HG03521 (cell line): ENCODE data around the gene KCTD8.
"Not testable (repeated sequence)": the region's sequence is repeated elsewhere in the genome, so short reads cannot be mapped to it uniquely, and the experiment has no call there.

Source experiments
- ATAC-seq: cut with Tn5 transposase; IDR thresholded peaks from one replicate; pipeline ENCODE4 v1.9.1; 2021; ENCODE audit warnings: mild to moderate bottlenecking, moderate library complexity; ENCODE audit not compliant: unreplicated experiment

The KCTD8 gene

DNA sequence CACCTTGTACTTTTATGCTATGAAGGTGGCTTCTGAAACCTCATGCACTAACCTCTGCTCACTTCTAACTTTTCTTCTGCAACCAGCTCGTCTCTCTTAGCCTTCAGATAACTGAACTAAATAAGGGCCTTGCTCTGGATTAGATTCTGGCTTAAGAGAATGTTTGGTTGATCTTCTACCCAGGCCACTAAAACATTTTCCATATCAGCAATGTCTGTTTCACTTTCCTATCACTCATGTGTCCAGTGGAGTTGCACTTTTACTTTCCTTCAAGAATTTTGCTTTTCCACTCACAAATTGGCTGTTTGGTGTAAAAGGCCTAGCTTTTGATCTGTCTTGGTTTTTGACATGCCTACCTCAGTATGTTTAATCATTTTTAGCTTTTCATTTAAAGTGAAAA is 105.8 kb downstream of the KCTD8 start:
- no peak for ATAC-seq

DNA sequence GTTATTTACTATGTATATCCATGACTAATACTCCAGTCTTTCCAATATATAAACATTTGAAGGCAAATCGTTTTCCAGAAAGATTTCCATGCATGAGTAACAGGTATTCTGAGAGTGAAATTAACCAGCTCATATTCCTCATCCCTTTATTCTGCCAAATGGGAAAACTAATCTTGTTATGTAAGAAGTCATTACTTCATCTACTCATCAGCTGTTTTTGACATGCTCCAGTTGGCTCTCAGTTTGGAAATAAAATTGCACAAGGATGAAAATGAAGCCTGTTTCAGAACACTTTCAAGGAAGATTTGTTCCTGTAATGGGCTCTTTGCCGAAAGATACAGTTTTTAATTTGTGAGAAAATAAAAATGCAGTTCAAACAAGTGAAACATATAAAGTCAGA is 121.9 kb downstream of the KCTD8 start:
- no peak for ATAC-seq

DNA sequence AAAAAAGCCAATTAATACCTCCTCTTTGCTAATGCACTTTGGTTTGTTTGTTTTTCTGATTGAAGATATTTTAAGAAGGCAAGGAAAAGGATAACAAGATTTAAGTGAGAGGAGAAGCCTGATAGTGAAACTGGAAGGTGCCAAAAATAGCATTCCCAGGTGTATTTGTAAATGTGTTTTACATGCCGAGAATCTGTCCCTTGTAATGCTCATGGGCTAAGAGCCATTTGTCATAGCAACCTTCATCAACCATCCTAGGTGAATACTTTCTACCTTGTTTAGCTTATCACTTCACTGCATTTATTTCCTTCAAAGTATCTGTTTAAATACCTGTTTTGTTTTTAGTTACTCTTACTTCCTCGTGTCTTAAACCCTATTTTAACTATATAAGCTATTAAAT is 127.8 kb downstream of the KCTD8 start:
- ATAC-seq, result no peak

DNA sequence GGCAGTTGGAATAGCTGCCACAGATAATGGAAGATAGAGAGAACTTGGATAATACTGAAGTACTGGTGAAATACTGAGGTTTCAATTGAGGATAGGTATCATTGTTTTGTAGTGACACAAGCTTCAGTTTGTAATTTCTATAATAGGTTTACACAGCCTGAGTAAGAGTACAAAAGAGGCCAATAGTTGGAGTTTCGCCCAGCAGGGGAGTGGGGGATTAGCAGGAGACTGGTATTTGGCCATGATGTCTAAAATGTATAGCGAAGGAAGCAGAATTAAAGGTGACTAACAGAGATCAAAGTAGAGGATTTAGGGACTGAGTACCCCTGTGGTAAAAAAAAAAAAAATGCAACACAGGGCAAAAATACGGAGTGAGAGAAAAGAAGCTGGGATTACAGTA is 129.5 kb downstream of the KCTD8 start:
- ATAC-seq, result no peak

DNA sequence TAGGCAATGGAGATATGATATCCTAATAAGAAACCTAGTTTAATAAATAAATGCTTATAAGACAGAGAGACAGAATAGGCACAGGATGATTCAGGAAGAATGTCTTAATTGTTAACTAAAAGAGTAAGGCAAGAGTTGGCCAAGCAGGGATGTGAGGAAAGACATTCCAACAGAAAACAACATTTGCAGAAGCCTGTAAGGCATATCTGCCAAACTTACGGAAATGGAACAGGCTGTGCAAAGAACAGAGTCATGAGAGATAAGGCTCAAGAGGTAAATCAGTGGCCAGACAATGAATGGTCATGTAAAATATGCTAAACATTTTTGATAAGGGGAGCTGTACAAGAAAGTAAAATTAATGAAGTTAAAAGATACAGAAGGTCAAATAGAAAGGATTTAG is 134.9 kb downstream of the KCTD8 start:
- ATAC-seq, result no peak

DNA sequence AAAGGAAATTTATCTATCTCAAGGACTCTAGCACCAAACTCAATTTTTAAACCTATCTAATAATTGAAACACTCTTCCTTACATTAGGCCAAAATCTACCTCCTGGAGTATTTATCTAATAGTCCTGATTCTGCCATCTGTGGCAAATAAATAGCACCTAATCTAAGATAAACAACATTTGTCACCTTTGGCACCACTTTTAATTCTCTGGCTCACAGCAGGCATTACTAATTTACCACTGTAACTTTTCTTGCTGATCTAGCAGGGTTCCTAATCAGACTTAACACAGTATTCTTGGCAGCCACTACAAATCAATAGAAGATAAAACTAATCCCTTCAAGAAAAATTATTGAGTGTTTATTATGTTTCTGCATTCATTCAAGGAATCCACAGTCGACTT is 161.1 kb downstream of the KCTD8 start:
- ATAC-seq, result no peak

DNA sequence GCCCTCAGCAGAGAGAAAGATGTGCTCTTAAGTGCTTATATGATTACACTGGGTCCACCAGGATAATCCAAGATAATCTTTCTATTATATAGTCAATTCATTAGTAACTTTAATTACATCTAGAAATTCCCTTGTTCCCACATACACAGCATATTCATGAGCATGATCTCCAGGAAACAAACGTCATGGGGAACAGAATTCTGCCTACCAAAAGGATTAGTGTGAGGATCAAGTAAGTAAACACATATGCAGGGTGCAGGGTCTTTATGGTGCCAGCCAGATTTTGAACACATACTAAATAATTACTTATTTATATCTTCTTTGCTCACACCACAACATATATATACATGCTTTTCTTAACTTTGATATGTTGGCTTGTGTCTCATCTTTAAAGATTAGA is 169.1 kb downstream of the KCTD8 start:
- ATAC-seq, result no peak

DNA sequence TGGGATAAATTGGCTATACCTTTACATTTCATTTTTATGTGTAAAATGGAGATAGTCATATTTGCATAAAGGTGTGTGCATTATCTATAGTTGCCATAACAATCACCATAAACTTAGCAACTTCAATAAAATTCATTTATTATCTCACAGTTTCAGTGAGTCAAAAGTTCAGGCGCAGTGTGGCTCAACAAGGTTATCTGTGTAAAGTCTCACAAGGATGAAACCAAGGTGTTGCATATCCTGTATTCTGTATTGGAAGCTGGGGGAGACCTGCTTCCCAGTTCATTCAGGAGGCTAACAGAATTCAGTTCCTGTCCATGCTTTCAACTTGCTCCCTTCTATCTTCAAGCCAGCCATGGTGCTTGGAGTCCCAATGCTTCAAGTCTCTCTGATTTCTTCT is 169.5 kb downstream of the KCTD8 start:
- ATAC-seq, result no peak

DNA sequence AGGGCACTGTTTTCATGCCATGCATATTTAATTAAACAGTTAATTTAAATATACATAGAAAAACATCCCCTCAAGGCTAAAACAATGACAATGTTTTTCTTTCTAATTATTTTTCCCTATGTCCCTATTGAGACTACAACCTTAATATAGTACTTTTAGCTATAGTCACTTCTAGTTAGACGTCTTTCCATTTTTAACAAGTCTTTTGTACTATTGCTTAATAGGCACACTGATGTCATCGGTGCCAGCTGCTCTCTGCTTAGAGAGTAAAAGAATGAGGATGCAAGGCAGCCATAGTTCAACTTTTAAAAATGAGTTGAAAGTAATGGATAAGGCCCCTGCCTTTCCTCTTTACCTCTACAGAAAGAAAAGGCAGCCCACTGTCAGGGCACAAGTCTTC is 191.1 kb downstream of the KCTD8 start:
- no peak for ATAC-seq

DNA sequence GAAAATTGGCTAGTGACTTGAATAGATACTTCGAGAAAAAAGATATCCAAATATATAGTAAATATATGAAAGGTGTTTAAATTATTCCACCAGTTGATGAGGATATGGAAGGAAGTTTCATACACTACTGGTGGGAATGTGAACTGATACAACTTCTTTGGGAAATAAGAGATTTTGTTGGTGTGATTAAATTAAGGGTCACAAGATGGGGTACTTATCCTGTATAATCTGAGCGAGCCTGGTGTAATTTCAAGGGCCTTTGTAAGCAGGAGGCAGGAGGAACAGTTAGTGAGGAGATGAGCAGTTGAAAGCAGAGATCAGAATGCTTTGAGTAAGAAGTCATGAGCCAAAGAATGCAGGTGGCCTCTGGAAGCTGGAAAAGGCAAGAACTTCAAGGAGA is 192.2 kb downstream of the KCTD8 start:
- no peak for ATAC-seq

DNA sequence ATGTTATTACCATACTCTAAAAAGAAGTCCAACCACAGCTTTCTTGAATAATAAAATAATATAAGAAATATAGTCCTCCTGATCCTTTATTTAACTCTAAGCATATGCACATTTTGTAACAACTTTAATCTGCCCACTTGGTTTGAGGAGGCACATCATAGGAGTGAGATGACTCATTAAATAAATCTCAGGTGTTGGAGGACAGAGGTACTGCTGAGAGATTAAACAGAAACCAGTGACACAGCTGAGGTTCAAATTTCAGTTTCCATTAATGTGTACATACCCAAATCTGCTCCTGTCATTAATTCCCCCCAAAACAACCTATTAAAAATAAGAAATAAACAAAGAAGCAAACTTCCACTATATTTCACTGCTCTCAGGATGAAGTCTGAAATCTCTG is 211.0 kb downstream of the KCTD8 start:
- ATAC-seq, result no peak

DNA sequence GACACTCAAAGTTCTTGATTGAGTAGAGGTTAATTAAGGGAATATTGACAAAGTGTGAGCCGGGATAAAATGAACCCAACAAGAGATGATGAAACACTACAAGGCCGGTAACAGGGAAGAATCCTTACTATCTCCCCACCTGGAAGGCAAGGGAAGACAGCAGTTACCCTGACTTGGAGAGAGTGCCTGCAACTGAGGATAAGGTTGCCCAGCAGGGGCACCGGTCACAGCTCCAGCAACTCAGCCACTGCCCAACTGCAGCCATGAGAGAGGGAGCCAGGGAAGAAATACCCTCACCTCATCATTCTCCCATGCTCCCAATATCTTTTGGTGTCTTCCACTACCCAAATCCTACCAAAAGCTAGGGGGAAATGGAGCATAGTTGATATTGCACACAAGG is 212.7 kb downstream of the KCTD8 start:
- ATAC-seq, result no peak

DNA sequence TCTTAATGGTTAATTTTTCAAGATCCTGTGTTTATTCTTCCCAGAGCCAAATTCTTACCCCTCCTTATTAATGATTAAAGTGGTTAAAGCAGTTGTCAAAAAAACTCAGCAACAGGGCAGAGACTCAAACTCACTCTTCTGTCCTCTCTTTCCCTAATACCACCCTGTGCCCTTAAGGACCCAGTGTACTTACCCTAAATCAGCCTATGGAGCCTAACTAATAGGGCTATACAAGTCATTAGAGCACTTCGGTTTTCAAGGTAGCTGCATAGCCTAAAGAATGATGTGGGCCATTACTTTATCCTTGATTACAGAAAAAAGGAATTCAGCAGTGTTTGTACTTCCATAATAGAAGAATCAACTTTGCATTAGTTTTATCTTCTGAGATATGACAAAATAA is 216.3 kb downstream of the KCTD8 start:
- ATAC-seq, result no peak

DNA sequence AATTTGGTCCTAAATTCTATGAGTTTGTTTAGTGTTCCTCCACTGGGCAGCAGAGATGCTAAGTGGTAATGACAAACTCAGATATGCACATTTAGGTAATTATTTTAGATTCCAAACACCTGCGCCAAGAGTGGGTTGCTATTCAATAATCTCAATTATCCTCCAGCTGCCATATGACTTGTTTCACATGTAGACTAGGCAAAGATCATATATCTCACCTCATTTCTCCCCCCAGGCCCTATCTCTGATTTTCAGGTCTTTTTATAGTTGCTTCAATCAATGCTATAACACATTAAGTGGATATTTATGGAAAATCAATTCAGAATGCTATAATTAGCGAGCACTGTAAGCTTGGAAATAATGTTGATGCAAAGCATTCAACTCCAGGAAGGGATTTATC is 217.6 kb downstream of the KCTD8 start:
- ATAC-seq, result no peak

DNA sequence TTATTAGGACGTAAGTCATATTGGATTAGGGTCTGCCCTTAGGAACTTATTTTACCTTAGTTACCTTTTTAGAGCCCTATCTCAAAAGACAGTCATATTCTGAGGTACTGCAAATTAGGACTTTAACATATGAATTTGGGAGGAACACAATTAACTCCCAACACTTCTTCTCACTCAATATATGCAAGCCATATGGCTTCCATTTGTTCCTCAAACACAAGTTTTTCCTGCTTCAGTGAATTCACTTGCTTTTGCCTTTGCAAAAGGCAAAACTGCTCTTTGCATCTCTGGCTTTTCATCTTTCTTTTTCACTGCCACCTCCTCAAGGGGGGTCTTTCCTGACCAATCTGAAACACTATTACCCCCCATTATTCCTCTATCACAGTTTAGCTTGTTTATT is 220.3 kb downstream of the KCTD8 start:
- ATAC-seq, result no peak

DNA sequence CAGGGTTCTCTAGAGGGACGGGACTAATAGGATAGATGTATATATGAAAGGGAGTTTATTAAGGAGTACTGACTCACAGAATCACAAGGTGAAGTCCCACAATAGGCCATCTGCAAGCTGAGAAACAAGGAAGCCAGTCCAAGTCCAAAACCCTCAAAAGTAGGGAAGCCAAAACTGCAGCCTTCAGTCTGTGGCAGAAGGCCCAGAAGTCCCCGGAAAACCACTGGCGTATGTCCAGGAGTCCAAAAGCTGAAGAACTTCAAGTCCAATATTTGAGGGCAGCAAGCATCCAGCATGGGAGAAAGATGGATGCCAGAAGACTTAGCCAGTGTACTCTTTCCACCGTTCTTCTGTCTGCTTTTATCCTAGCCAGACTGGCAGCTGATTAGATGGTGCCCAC is 227.2 kb downstream of the KCTD8 start:
- no peak for ATAC-seq

DNA sequence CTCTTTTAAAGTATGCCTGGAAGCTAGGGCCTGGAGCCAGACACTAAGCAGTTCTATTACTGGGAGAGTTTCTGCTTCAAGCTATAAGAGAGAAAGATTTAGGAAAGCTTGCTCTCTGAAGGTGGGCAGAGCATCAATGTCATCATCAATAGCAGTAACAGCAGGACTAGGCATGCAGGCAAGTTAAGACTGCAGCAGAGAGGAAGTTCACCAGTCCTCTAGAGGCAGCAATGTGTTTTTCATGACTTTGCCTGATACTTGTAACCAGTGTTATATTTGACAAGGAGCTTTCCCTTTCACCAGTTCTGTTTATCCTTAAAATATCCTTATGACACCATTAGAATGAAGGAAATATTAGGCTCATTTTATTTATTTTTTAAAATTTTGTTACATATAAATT is 237.9 kb downstream of the KCTD8 start:
- no peak for ATAC-seq

DNA sequence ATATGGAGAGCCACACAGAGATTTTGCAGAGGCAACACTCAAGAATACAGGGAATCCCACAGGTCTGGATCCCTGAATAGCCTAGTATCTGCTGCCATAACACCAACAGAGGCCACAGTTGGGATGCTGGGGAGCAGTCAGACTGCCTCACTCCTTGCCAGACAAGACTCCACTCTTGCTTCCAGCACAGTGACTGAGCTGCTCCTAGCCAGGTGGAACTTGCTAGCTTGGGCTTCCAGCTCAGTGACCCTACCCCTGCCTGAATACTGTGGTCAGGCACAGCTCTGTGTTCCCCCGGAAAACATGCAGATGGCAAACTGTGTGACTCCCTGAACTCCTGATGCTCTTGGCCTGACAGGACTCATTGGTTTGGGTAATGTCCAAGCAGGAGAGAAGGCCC is 251.8 kb downstream of the KCTD8 start:
- ATAC-seq, result no peak

DNA sequence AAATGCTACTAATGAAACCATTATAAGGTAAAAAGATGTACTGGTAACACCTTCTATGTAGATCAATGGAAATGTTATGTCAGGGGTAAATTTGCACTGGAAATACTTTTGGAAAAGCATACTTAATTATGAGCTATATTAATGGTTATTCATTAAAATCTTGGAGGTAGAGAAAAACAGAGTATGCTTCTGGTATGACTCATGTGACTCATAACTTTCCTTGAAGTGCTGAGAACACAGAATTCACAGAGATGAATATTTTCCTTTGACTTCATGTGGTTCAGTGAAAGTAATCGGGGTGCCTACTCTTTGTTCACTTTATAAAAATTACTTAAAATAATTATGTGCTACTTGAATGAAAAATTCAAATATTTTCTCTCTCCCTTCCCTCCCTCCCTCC is 254.2 kb downstream of the KCTD8 start:
- no peak for ATAC-seq

DNA sequence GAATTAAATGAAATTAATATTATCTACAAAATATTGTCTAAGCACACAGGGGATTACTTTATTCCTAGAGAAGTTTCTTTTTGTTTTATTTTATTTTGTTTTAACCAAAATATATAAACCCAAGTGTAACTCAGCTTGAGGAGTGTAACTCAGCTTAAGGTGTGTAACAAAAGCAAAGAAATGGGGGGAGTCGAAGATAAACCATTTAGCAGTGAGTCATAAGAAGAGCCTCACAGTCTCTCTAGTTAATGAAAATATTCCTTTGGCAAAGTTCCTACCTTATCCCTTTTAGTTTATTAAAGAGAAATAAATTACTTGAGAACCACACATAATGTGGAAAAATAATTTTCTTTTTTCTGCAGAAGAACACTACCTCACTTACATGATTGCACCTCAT is 261.8 kb downstream of the KCTD8 start:
- ATAC-seq, result no peak

DNA sequence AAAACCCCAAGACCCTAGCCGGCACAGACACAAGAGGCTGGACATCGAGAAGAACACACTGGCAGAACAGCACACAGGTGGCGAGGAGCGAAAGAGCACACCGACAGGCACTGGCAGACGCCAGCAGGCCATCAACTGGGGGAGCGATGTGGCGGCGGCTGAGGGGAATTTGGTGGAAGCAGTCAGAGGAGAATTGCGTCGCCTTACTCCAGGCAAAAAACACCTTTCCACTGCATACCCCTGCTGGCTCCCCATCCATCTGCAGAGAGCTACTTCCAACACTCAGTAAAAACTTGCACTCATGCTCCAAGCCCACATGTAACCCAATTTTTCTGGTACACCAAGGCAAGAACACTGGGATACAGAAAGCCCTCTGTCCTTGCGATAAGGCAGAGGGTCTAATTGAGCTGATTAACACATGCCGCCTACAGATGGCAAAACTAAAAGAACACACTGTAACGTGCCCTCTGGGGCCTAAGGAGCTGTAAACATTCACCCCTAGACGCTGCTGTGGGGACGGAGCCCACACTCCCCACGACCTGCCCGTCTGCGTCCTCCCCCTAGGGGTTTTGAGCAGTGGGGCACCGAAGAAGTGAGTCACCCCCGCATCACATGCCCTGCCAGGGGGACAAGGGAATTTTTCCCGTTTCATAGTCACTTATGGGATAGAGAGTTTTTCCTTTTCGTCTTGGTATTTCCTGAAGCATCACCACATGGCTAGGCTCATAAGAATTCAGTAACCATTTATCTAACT is 262.3 kb downstream of the KCTD8 start:
- ATAC-seq, result no peak

DNA sequence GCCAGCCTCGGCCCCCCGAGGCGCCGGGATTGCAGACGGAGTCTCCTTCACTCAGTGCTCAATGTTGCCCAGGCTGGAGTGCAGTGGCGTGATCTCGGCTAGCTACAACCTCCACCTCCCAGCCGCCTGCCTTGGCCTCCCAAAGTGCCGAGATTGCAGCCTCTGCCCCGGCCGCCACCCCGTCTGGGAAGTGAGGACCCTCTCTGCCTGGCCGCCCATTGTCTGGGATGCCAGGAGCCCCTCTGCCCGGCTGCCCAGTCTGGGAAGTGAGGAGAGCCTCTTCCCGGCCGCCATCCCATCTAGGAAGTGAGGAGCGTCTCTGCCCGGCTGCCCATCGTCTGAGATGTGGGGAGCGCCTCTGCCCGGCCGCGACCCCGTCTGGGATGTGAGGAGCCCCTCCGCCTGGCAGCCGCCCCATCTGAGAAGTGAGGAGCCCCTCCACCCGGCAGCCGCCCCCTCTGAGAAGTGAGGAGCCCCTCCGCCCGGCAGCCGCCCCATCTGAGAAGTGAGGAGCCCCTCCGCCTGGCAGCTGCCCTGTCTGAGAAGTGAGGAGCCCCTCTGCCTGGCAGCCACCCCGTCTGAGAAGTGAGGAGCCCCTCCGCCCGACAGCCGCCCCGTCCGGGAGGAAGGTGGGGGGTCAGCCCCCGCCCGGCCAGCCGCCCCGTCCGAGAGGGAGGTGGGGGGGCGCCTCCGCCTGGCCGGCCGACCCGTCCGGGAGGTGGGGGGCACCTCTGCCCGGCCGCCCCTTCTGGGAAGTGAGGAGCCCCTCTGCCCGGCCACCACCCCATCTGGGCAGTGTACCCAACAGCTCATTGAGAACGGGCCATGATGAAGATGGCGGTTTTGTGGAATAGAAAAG is 266.9 kb downstream of the KCTD8 start:
- not testable (repeated sequence) for ATAC-seq
